WERI-Rb-1 (cell line): ENCODE measurements around the gene VDAC2.

Experiments
- DNase-seq: peaks from one replicate; pipeline ENCODE4 v3.0.0-alpha.2; 2020
- H3K27ac ChIP-seq: fragments of 250-450 bp; sonication (Bioruptor Pico); 2 replicates; pipeline ENCODE4 v1.5.1; 2020; ENCODE audit warnings: mild to moderate bottlenecking, moderate library complexity
- H3K27me3 ChIP-seq: fragments of 250-450 bp; sonication (Bioruptor Pico); 2 replicates; pipeline ENCODE4 v1.5.1; 2021; ENCODE audit warnings: mild to moderate bottlenecking, low read depth, moderate library complexity; ENCODE audit not compliant: insufficient read depth, severe bottlenecking
- H3K36me3 ChIP-seq: fragments of 250-450 bp; sonication (Bioruptor Pico); 2 replicates; pipeline ENCODE4 v1.5.1; 2020; ENCODE audit warnings: mild to moderate bottlenecking, moderate library complexity
- H3K4me3 ChIP-seq: 2 replicates; pipeline ENCODE4 v1.5.1; 2011; ENCODE audit warnings: low read depth, mild to moderate bottlenecking, control low read depth, low read length
- H3K9me3 ChIP-seq: fragments of 250-450 bp; sonication (Bioruptor Pico); 2 replicates; pipeline ENCODE4 v1.5.1; 2021; ENCODE audit warnings: mild to moderate bottlenecking, moderate library complexity; ENCODE audit not compliant: severe bottlenecking
- CTCF ChIP-seq: IDR thresholded peaks from 2 replicates; pipeline ENCODE4 v1.5.1; 2011; ENCODE audit warnings: low read depth, mild to moderate bottlenecking, control low read depth, inconsistent platforms, low read length

The VDAC2 gene

DNA sequence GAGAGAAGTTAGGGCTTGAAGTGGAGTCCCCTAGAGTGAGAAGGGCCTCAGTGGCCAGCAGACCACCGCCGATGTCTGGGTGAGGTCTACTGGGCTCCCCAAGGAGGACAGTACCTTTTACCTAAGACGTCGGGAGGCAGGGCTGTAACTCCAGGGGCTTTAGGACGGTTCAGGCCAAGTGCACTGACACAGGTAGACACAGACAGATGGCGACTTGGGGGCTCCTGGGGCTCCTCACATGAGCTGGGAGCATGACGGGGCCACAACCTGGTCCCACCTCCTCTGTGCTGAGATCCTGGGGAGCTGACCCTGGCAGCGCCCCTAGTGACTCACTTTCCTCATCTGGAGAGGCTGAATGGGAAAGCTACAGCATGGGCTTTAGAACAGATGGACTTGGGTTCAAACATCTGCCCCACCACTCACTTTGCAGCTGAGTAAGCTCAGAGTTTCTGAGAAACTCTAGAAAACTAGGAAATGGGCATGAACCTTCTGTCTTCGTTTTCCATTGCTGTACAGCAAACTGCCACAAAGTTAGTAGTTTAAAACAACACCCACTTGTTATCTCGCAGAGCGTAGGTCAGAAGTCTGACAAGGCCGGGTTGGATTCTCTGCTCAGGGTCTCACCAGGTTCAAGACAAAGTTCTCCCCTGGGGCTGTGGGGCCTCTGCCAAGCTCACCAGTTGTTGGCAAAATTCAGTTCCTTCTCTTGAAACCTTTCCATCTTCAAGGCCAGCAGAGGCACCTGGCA, 29.9 kb downstream of the VDAC2 start:
- TF ChIP-seq CTCF, result no peak
- Histone ChIP-seq H3K27me3 (no peaks in the 10 kb centered on the region), H3K27ac (no peak overlapping the region), H3K4me3 (no peak overlapping the region), H3K9me3 (no peaks in the 10 kb centered on the region), H3K36me3 (no peaks in the 10 kb centered on the region)
- DNase-seq, result no peak

GRCh38 chr10:75243426-75243825, 32.8 kb downstream of the VDAC2 start:
- Histone ChIP-seq H3K36me3 (no peaks in the 10 kb centered on the region), H3K4me3 (no peak overlapping the region), H3K27ac (no peak overlapping the region), H3K27me3 (no peaks in the 10 kb centered on the region), H3K9me3 (no peaks in the 10 kb centered on the region)
- no peak for DNase-seq
- no peak for TF ChIP-seq CTCF

- DNase-seq, result no peak
- TF ChIP-seq CTCF, result no peak
- Histone ChIP-seq H3K27me3 (no peaks in the 10 kb centered on the region), H3K9me3 (no peaks in the 10 kb centered on the region), H3K27ac (no peak overlapping the region), H3K36me3 (no peaks in the 10 kb centered on the region), H3K4me3 (no peak overlapping the region)
Observed at GRCh38 chr10:75244487-75245353, 34.1 kb downstream of the VDAC2 start.

- DNase-seq, result no peak
- no peaks in the 10 kb centered on the region for H3K9me3 ChIP-seq
- no peak overlapping the region for H3K27ac ChIP-seq
- no peaks in the 10 kb centered on the region for H3K36me3 ChIP-seq
- TF ChIP-seq CTCF, result no peak
- no peaks in the 10 kb centered on the region for H3K27me3 ChIP-seq
- no peak overlapping the region for H3K4me3 ChIP-seq
Observed at GRCh38 chr10:75245354-75246250, 35.0 kb downstream of the VDAC2 start.

GRCh38 chr10:75246506-75246905, 35.9 kb downstream of the VDAC2 start:
- no peak for DNase-seq
- no peak overlapping the region for H3K4me3 ChIP-seq
- H3K9me3 ChIP-seq, result no peaks in the 10 kb centered on the region
- no peak overlapping the region for H3K27ac ChIP-seq
- no peak for TF ChIP-seq CTCF
- no peaks in the 10 kb centered on the region for H3K36me3 ChIP-seq
- H3K27me3 ChIP-seq, result no peaks in the 10 kb centered on the region
